Measurements from ENCODE around the gene KRTAP10-7.

- TF ChIP-seq CTCF (conservative IDR thresholded peaks at IDR 0.05) (no peak; the same call in 1 of the 2 replicates), ZFX (IDR thresholded peaks at IDR 0.05) (no peak)
These were observed 25.7 kb upstream of the KRTAP10-7 start for GRCh38 chr21:44574457-44575306.
